SK-N-MC (cell line): Measurements from ENCODE around the gene NIP7.

ENCODE experiments used
- EZH2 ChIP-seq: fragments of 200-600 bp; sonication (generic); IDR thresholded peaks from one replicate; pipeline ENCODE4 v1.6.1; 2017; ENCODE audit warnings: antibody characterized with exemption
- FOXP2 ChIP-seq: optimal IDR thresholded peaks from 2 replicates; pipeline ENCODE3; 2011; ENCODE audit warnings: mild to moderate bottlenecking, moderate library complexity; ENCODE audit not compliant: insufficient read depth; ENCODE audit errors: extremely low read length, control extremely low read depth
- POLR2AphosphoS5 ChIP-seq: IDR thresholded peaks from 2 replicates; pipeline ENCODE4 v1.6.1; 2012; ENCODE audit warnings: mild to moderate bottlenecking, low read depth, low read length, borderline replicate concordance

GRCh38 chr16:69309316-69309715 lies 30.3 kb upstream of the NIP7 start:
- TF ChIP-seq POLR2AphosphoS5 (no peak), EZH2 (no peak), FOXP2 (no peak)
